PC-3 (cell line): Measurements from ENCODE around the gene BAG5. TPM values are rescaled to one million over a fixed set of nuclear protein-coding genes. Genes with fewer than 3 reads are reported as not detected.

Experiments used
- total RNA-seq: library from RNA; depleted of rRNA; stranded (reverse); fragments of >200 nt; gene quantifications from 2 replicates; pipeline ENCODE4 v1.2.3, GENCODE V29; 2014; rRNA removed

The BAG5 gene
- total RNA-seq, 1 experiment from 2014 or later, result 33.0 TPM

Other genes with a start within 250 kb of the BAG5 start
- 198 and 216 TPM in 2 replicates for gene EIF5, start 228.4 kb downstream of the BAG5 start, total RNA-seq
- 69.9 and 73.4 TPM in 2 replicates for gene MARK3, start 177.2 kb downstream of the BAG5 start, total RNA-seq
- 299 and 324 TPM in 2 replicates for gene CKB, start 39.8 kb downstream of the BAG5 start, total RNA-seq
- gene TRMT61A, start 33.5 kb downstream of the BAG5 start, total RNA-seq, result 51.2 and 72.9 TPM in 2 replicates
- 52.7 and 62.3 TPM in 2 replicates for gene COA8, start 303 bp upstream of the BAG5 start, total RNA-seq
- gene KLC1, start 66.6 kb upstream of the BAG5 start, total RNA-seq, result 306 and 466 TPM in 2 replicates
- gene XRCC3, start 152.8 kb upstream of the BAG5 start, total RNA-seq, result 61.3 and 80.3 TPM in 2 replicates
- 47.2 and 50.1 TPM in 2 replicates for gene ZFYVE21, start 153.2 kb upstream of the BAG5 start, total RNA-seq